ENCODE measurements around the gene ANKS6.

- TF ChIP-seq, protein P1, sequence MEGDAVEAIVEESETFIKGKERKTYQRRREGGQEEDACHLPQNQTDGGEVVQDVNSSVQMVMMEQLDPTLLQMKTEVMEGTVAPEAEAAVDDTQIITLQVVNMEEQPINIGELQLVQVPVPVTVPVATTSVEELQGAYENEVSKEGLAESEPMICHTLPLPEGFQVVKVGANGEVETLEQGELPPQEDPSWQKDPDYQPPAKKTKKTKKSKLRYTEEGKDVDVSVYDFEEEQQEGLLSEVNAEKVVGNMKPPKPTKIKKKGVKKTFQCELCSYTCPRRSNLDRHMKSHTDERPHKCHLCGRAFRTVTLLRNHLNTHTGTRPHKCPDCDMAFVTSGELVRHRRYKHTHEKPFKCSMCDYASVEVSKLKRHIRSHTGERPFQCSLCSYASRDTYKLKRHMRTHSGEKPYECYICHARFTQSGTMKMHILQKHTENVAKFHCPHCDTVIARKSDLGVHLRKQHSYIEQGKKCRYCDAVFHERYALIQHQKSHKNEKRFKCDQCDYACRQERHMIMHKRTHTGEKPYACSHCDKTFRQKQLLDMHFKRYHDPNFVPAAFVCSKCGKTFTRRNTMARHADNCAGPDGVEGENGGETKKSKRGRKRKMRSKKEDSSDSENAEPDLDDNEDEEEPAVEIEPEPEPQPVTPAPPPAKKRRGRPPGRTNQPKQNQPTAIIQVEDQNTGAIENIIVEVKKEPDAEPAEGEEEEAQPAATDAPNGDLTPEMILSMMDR (IDR thresholded peaks at IDR 0.05; ENCODE audit: low read depth, low read length, poor library complexity, severe bottlenecking): no peak
- no peak for TF ChIP-seq EZH2phosphoT487 (IDR thresholded peaks at IDR 0.05; ENCODE audit: borderline replicate concordance, low read length)
Observed at GRCh38 chr9:98825414-98825813, 29.1 kb upstream of the ANKS6 start.
